T-cell (primary cell): ENCODE measurements around the gene PRPH. TPM values are rescaled to one million over a fixed set of nuclear protein-coding genes. Genes with fewer than 3 reads are reported as not detected.
"Not testable (repeated sequence)": the region's sequence is repeated elsewhere in the genome, so short reads cannot be mapped to it uniquely, and the experiment has no call there.

Source experiments
- ATAC-seq, 4 experiments: fragments of 200-7000 bp in 3 of 4; fragments of 150-1000 bp in 1 of 4; cut with Tn5 transposase; replicated peaks in 1 of 4; 1 replicate in 3 of 4; 2 replicates in 1 of 4; pipeline ENCODE4 v1.10.0; 2021; ENCODE audit warnings: moderate library complexity in 3 of 4, mild to moderate bottlenecking in 2 of 4, moderate number of reproducible peaks in 1 of 4
- CTCF ChIA-PET, 2 donors: fragments of 300-600 bp; sonication (Branson Sonifier 250); formaldehyde crosslinking; loops; one replicate each; lab custom pipeline; 2022; ENCODE audit warnings: antibody characterized with exemption in 2 of 2; lab: Charles Lee
- POLR2A ChIA-PET, 2 donors: fragments of 300-600 bp; sonication (Branson Sonifier 250); formaldehyde crosslinking; loops; one replicate each; lab custom pipeline; 2022; ENCODE audit warnings: antibody characterized with exemption in 2 of 2; lab: Charles Lee
- DNase-seq, 35 experiments: peaks; one replicate each; pipeline versions ENCODE4 v3.0.0 to v3.0.0-alpha.2; 2013 to 2023
- H3K27ac ChIP-seq: one replicate; pipeline ENCODE4 v1.5.1; 2013; ENCODE audit warnings: low read length
- H3K27me3 ChIP-seq, 2 experiments: replicated peaks in 1 of 2; 1 replicate in 1 of 2; 2 replicates in 1 of 2; pipeline versions ENCODE4 v1.6.1 to v1.7.0; 2013; ENCODE audit warnings: low read length in 1 of 2, mixed read lengths in 1 of 2; ENCODE audit not compliant: control insufficient read depth in 2 of 2, insufficient read depth in 2 of 2; ENCODE audit errors: extremely low read depth in 1 of 2
- H3K36me3 ChIP-seq, 2 donors: 1 replicate in 1 of 2; 2 replicates in 1 of 2; pipeline versions ENCODE4 v1.6.1 to v1.7.0; 2013; ENCODE audit warnings: low read length in 1 of 2; ENCODE audit not compliant: control insufficient read depth in 2 of 2, insufficient read depth in 1 of 2; ENCODE audit errors: extremely low read depth in 1 of 2
- H3K4me1 ChIP-seq, 2 experiments: 1 replicate in 1 of 2; 2 replicates in 1 of 2; pipeline versions ENCODE4 v1.6.1 to v1.7.0; 2013; ENCODE audit warnings: low read length in 2 of 2, mixed read lengths in 1 of 2; ENCODE audit not compliant: insufficient read depth in 2 of 2, control insufficient read depth in 1 of 2; ENCODE audit errors: extremely low read depth in 1 of 2
- H3K4me3 ChIP-seq, 2 donors: 1 replicate in 1 of 2; 2 replicates in 1 of 2; pipeline versions ENCODE4 v1.5.1 to v1.7.0; 2013; ENCODE audit warnings: mild to moderate bottlenecking in 2 of 2, low read length in 1 of 2, moderate library complexity in 1 of 2; ENCODE audit not compliant: control insufficient read depth in 1 of 2; ENCODE audit errors: extremely low read depth in 1 of 2
- H3K9me3 ChIP-seq: 2 replicates; pipeline ENCODE4 v1.7.0; 2013
- H3K27ac Mint-ChIP-seq, 2 donors: one replicate each; pipeline ENCODE4 v1.8.0; 2020 to 2021; ENCODE audit warnings: mild to moderate bottlenecking in 2 of 2, mixed read lengths in 2 of 2
- H3K27me3 Mint-ChIP-seq, 2 donors: one replicate each; pipeline ENCODE4 v1.8.0; 2021 to 2022; ENCODE audit warnings: mixed read lengths in 2 of 2
- H3K36me3 Mint-ChIP-seq: one replicate; pipeline ENCODE4 v1.8.0; 2021; ENCODE audit warnings: mixed read lengths
- H3K4me1 Mint-ChIP-seq, 3 donors: one replicate each; pipeline ENCODE4 v1.8.0; 2020 to 2022; ENCODE audit warnings: mixed read lengths in 3 of 3, mild to moderate bottlenecking in 1 of 3
- H3K4me3 Mint-ChIP-seq, 3 donors: one replicate each; pipeline ENCODE4 v1.8.0; 2020 to 2022; ENCODE audit warnings: mild to moderate bottlenecking in 3 of 3, mixed read lengths in 3 of 3, moderate library complexity in 3 of 3
- H3K9me3 Mint-ChIP-seq, 3 donors: one replicate each; pipeline ENCODE4 v1.8.0; 2020 to 2022; ENCODE audit warnings: mixed read lengths in 3 of 3
- WGBS: methylation state at CpG from one replicate; pipeline ENCODE4 v1.1.5; 2013; ENCODE audit warnings: missing lambda C conversion rate; ENCODE audit not compliant: insufficient coverage; 5-methylcytosine and 5-hydroxymethylcytosine counted together
- total RNA-seq, 35 experiments: library from RNA in 6 of 35; stranded (reverse) in 6 of 35; fragments of 120-200 nt in 1 of 35; gene quantifications; one replicate each; pipeline versions ENCODE4 v1.2.1 to v1.2.4 and lab custom pipeline; 2013 to 2026

Gene PRPH
- total RNA-seq, 5 donors from 2014 or later (not counting 1 experiment from before 2014, with no cell fraction given): not detected

DNA sequence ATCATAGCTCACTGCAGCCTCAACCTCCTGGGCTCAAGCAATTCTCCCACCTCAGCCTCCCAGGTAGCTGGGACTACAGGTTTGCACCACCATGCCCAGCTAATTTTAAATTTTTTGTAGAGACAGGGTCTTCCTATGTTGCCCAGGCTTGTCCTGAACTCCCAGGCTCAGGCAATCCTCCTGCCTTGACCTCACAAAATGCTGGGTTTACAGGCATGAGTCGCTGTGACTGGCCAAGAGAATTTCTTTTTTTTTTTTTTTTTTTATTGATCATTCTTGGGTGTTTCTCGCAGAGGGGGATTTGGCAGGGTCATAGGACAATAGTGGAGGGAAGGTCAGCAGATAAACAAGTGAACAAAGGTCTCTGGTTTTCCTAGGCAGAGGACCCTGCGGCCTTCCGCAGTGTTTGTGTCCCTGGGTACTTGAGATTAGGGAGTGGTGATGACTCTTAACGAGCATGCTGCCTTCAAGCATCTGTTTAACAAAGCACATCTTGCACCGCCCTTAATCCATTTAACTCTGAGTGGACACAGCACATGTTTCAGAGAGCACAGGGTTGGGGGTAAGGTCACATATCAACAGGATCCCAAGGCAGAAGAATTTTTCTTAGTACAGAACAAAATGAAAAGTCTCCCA, 12.1 kb upstream of the PRPH start:
- H3K27ac ChIP-seq, POLR2A ChIA-PET, H3K9me3 Mint-ChIP-seq, H3K9me3 ChIP-seq, H3K4me1 ChIP-seq, H3K4me3 ChIP-seq, ATAC-seq, H3K36me3 ChIP-seq, H3K4me3 Mint-ChIP-seq, H3K36me3 Mint-ChIP-seq, DNase-seq, H3K27ac Mint-ChIP-seq, H3K4me1 Mint-ChIP-seq: not testable (repeated sequence)
- WGBS: no CpG with 5 or more reads among the region's 6 CpGs
- H3K27me3 ChIP-seq: peaks cover 2 to 41% of the 10 kb centered on the region in 2 experiments
- CTCF ChIA-PET: interaction anchor here in 1 of 2 donors (0.6 kb wide), 1 partner anchor 51 kb away, joined by 8 read pairs; no protein-coding TSS in a partner anchor
- peaks cover 32 to 36% of the 10 kb centered on the region in 2 donors for H3K27me3 Mint-ChIP-seq

GRCh38 chr12:49283541-49284429, 11.2 kb upstream of the PRPH start:
- 96% methylated on average over 8 of the region's 25 CpGs for WGBS
- no peak for DNase-seq
- Mint-ChIP-seq H3K36me3 (no peaks in the 10 kb centered on the region), H3K4me3 (no peak overlapping the region), H3K27me3 (peaks cover 41 to 45% of the 10 kb centered on the region in 2 donors), H3K27ac (no peak overlapping the region), H3K9me3 (no peaks in the 10 kb centered on the region), H3K4me1 (no peaks in the 10 kb centered on the region)
- no peaks in the 10 kb centered on the region for H3K9me3 ChIP-seq
- ChIA-PET CTCF (interaction anchor here (0.5 to 1.2 kb wide), 3 partner anchors 50 to 235 kb away, joined by 3 to 8 read pairs (median 3); no protein-coding TSS in a partner anchor), POLR2A (no interaction called here)
- no peak overlapping the region for H3K27ac ChIP-seq
- H3K4me1 ChIP-seq: no peaks in the 10 kb centered on the region
- H3K36me3 ChIP-seq: no peaks in the 10 kb centered on the region
- no peak overlapping the region for H3K4me3 ChIP-seq
- no peak for ATAC-seq
- peaks cover 2 to 46% of the 10 kb centered on the region in 2 experiments for H3K27me3 ChIP-seq

- Mint-ChIP-seq H3K27me3 (peaks cover 37 to 48% of the 10 kb centered on the region in 2 donors), H3K4me3 (no peak overlapping the region), H3K27ac (peak overlapping the region in 1 of 2 donors; percentile 19), H3K9me3 (no peaks in the 10 kb centered on the region), H3K36me3 (no peaks in the 10 kb centered on the region), H3K4me1 (no peaks in the 10 kb centered on the region)
- Histone ChIP-seq H3K36me3 (no peaks in the 10 kb centered on the region), H3K27ac (no peak overlapping the region), H3K9me3 (no peaks in the 10 kb centered on the region), H3K4me3 (no peak overlapping the region), H3K4me1 (no peaks in the 10 kb centered on the region), H3K27me3 (peaks cover 2 to 54% of the 10 kb centered on the region in 2 experiments)
- POLR2A ChIA-PET: no interaction called here
- DNase-seq: no peak
- ATAC-seq: no peak
- CTCF ChIA-PET: interaction anchor here (0.6 to 1.3 kb wide), 4 partner anchors 23 to 347 kb away, joined by 3 to 5 read pairs (median 4); no protein-coding TSS in a partner anchor
- WGBS: 85% methylated on average over 3 of the region's 4 CpGs
Measured at GRCh38 chr12:49284672-49285071, 10.3 kb upstream of the PRPH start.

DNA sequence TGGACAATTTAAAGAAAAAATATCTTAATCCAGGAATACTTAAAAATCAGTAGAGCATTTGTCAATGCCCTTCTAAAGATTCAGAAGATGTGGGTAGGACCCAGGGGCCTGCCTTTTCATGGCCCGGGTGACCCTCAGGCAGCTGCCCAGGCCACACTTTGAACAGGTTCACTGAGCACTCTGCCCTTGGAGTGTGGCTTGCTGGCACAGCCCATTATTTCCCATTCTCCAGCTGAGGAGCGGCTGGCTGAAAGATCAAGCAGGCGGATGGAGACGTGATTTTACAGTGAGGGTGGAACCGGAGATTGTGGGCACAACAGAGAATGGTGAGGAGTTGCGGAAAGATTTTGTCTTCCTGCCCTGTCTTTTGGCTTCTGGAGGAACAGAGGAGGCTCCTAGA, 7.1 kb upstream of the PRPH start:
- Histone ChIP-seq H3K4me1 (no peaks in the 10 kb centered on the region), H3K4me3 (no peak overlapping the region), H3K27ac (no peak overlapping the region), H3K36me3 (no peaks in the 10 kb centered on the region), H3K9me3 (no peaks in the 10 kb centered on the region), H3K27me3 (peaks cover 6 to 49% of the 10 kb centered on the region in 2 experiments)
- H3K36me3 Mint-ChIP-seq: no peaks in the 10 kb centered on the region
- WGBS: 39% methylated on average over 5 of the region's 6 CpGs
- H3K9me3 Mint-ChIP-seq: no peaks in the 10 kb centered on the region
- ChIA-PET CTCF (interaction anchor here in 1 of 2 donors (1.1 to 3.0 kb wide), 6 partner anchors 9 to 226 kb away, joined by 3 to 20 read pairs (median 4); partner anchors contain the start of genes C1QL4 and DNAJC22), POLR2A (interaction anchor here in 1 of 2 donors (0.6 kb wide), 1 partner anchor 37 kb away, joined by 3 read pairs; no protein-coding TSS in a partner anchor)
- no peak overlapping the region for H3K27ac Mint-ChIP-seq
- ATAC-seq (no peak), DNase-seq (no peak)
- H3K4me1 Mint-ChIP-seq: no peaks in the 10 kb centered on the region
- H3K4me3 Mint-ChIP-seq: no peak overlapping the region
- H3K27me3 Mint-ChIP-seq: peaks cover 29 to 49% of the 10 kb centered on the region in 2 donors

DNA sequence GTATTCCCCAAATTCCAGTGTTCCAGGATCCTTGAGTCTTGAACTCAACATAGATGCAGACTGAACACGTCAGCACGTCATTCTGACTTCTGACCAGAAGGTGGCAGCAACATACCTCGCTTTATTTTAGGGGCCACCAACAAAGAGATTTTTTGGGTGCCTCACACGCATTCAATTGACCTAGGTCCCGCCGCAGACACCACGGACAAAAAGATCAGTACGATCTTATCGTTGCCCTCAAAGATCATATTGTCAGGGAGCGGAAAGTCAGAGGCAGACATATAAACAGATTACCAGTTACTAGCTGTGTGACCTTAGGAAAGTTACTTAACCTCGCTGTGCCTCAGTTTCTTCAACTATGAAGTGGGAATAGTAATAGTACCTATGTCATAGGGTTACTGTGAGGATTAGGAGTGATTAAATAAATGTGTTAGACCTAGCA, 6.5 kb upstream of the PRPH start:
- Histone ChIP-seq H3K36me3 (no peaks in the 10 kb centered on the region), H3K27ac (no peak overlapping the region), H3K4me3 (no peak overlapping the region), H3K27me3 (peaks cover 6 to 54% of the 10 kb centered on the region in 2 experiments), H3K9me3 (no peaks in the 10 kb centered on the region), H3K4me1 (no peaks in the 10 kb centered on the region)
- no peaks in the 10 kb centered on the region for H3K9me3 Mint-ChIP-seq
- H3K27ac Mint-ChIP-seq: no peak overlapping the region
- DNase-seq (peak in 34 of 35 experiments; percentile 22 to 86 (median 58)), ATAC-seq (peak; percentile 68 to 77 (median 74))
- no peak overlapping the region for H3K4me3 Mint-ChIP-seq
- ChIA-PET CTCF (interaction anchor here (0.7 to 3.0 kb wide), 12 partner anchors 9 to 225 kb away, joined by 3 to 20 read pairs (median 4); partner anchors contain the start of genes DNAJC22 (in 2 of the 2), C1QL4 (in 1 of the 2) and SPATS2 (in 1 of the 2)), POLR2A (interaction anchor here in 1 of 2 donors (0.5 kb wide), 1 partner anchor 203 kb away, joined by 3 read pairs; no protein-coding TSS in a partner anchor)
- H3K27me3 Mint-ChIP-seq: peaks cover 29 to 49% of the 10 kb centered on the region in 2 donors
- no peaks in the 10 kb centered on the region for H3K4me1 Mint-ChIP-seq
- WGBS: 10% methylated on average over 10 of the region's 11 CpGs
- H3K36me3 Mint-ChIP-seq: no peaks in the 10 kb centered on the region
